HG02973 (cell line): Measurements from ENCODE around the gene NEMP1.

Experiments used
- ATAC-seq: cut with Tn5 transposase; IDR thresholded peaks from one replicate; pipeline ENCODE4 v1.9.1; 2021; ENCODE audit warnings: moderate library complexity; ENCODE audit not compliant: unreplicated experiment

Gene NEMP1

GRCh38 chr12:57107456-57108155, 29.0 kb upstream of the NEMP1 start:
- no peak for ATAC-seq

DNA sequence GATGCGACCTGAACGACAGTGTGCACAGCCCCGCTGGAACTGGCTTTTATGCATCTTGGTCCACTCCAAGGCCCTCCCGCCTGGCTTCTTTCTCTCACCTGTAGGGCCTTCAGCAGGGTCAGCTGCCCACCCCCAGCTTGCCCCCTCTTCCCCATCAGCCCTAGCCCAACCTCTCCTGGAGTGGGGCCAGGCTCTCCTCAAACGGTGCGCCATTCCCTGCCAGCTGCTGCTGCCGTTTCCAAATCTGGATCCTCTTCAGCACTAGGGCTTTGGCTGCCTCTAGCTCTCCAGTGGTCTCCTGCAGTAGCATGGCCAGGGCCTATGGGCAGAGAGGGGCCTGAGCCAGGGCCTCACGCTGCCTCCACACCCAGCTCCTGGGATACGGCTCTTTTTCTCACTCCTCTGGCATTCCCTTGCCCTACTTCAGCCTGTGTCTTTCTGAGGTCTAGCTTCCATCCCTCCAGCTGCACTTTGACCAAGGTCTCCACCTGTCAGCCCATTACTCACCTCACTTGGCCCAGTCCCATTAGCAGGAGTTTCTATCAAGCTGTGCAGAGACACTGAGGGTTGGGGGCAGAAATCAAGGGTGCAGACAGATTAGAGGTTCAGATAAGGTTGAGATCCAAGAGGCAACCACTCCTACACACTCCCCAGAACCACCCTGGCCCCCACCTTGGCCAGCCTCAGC, 27.6 kb upstream of the NEMP1 start:
- ATAC-seq = no peak

GRCh38 chr12:57105011-57105753, 26.6 kb upstream of the NEMP1 start:
- ATAC-seq = no peak

DNA sequence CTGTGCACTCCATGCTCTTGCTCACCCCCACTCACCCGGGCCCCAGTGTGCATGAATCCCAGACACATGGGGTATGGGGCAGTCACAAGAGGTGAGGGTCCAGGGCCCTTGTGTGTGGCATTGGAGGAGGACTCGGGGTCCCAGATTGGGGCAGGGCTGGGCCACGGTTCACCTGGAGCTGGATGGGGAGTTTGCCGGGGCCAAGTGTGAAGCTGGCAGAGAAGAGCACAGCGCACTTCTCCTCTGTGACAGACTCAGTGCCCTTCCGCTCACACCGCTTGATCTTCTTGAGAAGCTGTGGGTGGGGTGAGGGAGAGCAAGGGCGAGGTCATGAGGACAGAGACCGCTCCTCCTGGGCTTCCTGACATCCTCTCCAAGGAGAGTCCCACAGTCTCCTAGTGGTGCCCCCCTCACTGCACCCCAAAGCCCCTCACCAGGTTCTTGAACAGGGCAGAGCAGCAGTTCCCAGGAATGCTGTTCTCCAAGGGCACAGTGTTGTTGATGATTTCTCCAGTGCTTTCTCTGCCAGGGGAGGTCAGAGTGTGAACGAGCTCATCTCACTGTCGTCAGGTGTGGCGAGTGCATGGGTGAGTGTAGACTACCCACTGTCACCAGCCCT, 25.8 kb upstream of the NEMP1 start:
- no peak for ATAC-seq

DNA sequence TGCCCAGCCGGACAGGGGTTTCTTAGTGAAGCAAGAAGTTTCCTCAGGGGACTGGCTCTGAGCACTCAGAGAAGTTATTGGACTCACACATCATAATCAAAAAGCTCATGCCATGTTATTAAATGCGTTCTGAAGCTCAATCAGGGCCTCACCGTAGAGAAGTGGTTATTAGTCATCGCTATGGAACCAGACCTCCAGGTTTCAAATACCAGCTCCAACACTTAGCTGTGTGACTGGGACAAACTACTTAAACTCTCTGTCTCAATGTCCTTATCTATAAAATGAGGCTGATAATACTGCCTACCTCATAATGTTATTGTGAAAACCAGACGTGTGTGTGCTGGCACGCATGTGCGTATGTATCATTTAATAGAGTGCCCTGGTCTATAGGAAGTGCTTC, 25.3 kb upstream of the NEMP1 start:
- ATAC-seq = no peak

- no peak for ATAC-seq
Measured at GRCh38 chr12:57101892-57102695, 23.5 kb upstream of the NEMP1 start.

- no peak for ATAC-seq
Measured at GRCh38 chr12:57099766-57100165, 21.2 kb upstream of the NEMP1 start.

- no peak for ATAC-seq
Measured at GRCh38 chr12:57099047-57099714, 20.6 kb upstream of the NEMP1 start.

DNA sequence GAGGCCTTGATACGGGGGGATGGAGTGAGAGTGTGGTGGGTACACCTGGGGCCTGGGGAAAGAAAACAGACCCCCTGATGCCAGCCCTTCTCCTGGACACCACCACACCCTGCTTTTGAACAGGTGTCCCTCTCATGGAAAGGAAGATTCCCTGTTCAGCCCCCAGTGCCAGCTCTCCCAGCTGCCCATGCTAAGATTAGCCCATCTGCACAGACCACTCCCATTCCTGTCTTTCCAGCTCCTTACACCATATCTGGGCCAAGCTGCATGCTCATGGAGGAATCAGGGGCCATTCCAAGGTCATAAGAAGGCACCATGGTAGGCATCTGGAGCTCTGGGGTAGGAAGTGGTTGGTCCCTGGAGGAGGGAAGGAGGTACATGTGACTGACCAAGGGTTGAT, 20.0 kb upstream of the NEMP1 start:
- no peak for ATAC-seq

- ATAC-seq = no peak
Measured at GRCh38 chr12:57097554-57097835, 18.9 kb upstream of the NEMP1 start.

DNA sequence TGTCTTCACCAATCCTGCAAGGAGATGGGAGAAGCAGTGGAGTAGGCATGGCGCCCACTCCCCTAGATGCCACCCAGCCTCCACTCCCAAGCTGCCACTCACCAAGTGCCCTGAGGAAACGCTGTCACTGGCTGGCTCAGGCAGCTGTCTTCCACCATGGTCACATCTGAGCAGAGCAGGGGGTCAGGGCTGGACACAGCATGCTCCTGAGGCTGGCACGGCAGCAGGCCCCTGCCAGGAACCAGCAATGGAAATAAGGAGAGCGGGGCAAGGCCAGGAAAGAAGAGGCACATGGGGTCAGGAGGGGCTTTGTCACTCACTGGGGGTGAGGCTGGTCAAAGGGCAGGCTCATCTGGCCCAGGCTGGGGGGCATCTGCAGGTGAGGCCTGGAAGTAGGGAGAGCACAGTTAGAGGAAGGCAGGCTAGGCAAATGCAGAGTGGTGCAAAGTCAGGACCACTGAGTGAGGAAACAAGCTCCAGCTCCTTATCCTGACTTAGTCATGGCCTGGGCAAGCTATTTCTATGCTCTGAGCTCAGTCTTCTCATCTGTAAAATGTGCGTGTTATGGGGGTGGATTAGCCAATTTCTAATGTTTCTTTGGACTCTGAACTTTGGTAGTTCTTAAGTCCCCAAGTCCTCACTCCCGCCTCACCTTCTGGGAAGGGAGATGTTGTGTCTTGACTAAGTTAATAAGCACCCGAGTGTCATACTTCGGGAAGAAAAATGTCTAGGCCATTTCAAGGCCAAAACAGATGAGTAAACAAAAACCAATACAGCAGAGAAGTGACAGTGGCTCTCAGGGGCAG, 18.4 kb upstream of the NEMP1 start:
- no peak for ATAC-seq

DNA sequence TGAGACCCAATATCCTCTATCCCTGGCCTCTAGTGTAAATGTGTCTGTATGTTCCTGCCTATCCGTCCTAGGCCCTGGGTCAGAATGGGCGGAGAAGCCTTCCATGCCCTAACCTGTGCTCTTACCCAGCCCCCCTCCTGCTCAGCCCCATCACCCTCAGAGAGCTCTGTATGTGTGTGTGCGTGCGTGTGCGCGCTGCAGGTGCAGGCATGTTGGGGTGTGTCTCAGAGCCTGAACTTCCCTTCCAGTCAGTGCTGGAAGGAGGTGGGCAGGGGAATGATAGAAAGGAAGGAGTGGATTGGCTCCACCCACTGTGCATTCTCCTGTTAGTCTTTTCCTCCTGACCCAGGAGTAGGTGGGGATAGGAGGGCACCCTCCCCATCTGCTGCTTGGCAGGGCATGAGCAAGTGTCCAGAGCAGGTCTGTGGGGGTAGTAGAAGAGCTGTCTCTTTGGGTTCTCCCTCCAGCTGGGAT, 17.5 kb upstream of the NEMP1 start:
- no peak for ATAC-seq

- no peak for ATAC-seq
Measured at GRCh38 chr12:57095440-57095839, 16.8 kb upstream of the NEMP1 start.

DNA sequence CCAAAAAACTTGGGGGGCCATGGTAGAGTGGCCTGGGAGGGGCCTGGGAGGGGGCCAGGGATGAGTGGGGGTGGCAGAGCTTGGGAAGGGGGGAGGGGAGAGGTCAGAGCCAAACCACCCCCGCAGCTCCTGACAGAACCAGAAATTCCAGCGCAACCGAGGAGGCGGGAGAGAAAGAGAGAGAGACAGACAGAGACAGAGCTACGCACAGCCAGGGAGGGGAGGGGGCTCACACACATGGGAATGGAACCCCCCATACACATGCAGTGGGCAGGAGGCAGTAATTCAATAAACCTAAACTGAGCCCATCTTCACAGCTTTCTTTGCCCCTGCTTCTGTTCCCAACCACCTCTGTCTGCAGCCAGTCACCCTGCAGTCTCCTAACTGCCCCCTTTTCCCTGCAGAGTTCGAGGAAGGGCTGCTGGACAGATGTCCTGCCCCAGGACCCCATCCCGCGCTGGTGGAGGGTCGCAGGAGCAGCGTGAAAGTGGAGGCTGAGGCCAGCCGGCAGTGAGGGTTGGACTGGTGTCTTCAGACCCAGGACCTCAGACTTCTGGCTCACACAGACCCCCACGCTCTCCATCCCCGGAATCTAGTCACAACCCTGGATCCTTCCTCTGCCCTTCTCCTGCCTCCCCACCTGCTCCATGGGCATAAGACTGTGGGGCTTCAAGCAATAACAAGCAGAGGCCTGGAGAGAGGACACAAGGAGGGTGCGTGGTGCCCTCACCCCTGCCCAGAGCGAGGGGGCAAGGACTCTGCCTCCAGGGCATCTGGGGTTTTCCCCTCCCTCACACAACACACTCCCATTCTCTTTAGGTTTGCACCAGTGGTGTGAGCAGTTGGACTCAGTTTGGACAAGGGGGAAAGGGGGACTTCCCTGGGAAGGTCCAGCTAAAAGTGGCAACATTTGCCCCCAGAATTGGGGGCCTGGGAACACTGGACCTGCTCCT, 15.9 kb upstream of the NEMP1 start:
- ATAC-seq = no peak

GRCh38 chr12:57093415-57094207, 15.0 kb upstream of the NEMP1 start:
- ATAC-seq = no peak

DNA sequence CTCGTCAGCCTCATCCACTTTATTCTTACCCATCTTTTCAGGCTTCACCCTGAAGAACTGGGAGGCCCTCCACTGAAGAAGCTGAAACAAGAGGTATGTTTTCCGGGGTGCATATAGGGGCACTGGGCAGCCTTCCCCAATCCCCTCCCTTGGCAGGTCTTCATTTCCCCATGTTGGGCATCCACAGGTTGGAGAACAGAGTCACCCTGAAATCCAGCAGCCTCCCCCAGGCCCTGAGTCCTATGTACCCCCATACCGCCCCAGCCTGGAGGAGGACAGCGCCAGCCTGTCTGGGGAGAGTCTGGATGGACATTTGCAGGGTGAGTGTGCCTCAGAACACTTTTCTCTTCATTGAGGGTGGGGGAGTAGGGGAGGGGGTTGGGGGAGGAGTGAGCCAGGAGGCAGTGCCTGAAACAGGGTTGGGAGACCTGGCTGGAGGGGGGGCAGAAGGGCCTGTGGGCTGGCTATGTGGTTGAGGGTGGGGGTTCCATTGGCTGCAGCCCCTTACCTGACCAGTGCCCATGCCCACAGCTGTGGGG, 14.4 kb upstream of the NEMP1 start:
- ATAC-seq = no peak

- no peak for ATAC-seq
Measured at GRCh38 chr12:57092529-57092862, 13.9 kb upstream of the NEMP1 start.
